Loucy (cell line): ENCODE data around the gene PPIP5K1.

ENCODE experiments used
- H2AFZ ChIP-seq: fragments of 200-600 bp; sonication (generic); 2 replicates; pipeline ENCODE4 v1.6.0; 2016; ENCODE audit warnings: antibody characterized with exemption, mild to moderate bottlenecking, low read length, moderate library complexity
- H3F3A ChIP-seq: fragments of 200-600 bp; 2 replicates; pipeline ENCODE4 v1.6.0; 2016; ENCODE audit warnings: antibody characterized with exemption, low read depth, mild to moderate bottlenecking
- H3K27me3 ChIP-seq: fragments of 200-600 bp; sonication (generic); 2 replicates; pipeline ENCODE4 v1.6.1; 2014; ENCODE audit warnings: low read length, mild to moderate bottlenecking; ENCODE audit not compliant: insufficient read depth, poor library complexity, severe bottlenecking
- H3K36me3 ChIP-seq: fragments of 200-600 bp; sonication (generic); 2 replicates; pipeline ENCODE4 v1.6.1; 2016; ENCODE audit warnings: low read length; ENCODE audit not compliant: insufficient read depth
- H3K4me1 ChIP-seq: fragments of 200-600 bp; sonication (generic); 2 replicates; pipeline ENCODE4 v1.5.1; 2014; ENCODE audit warnings: low read length, mild to moderate bottlenecking; ENCODE audit not compliant: insufficient read depth, poor library complexity, severe bottlenecking
- H3K4me2 ChIP-seq: fragments of 200-600 bp; sonication (generic); 2 replicates; pipeline ENCODE4 v1.6.0; 2014; ENCODE audit warnings: antibody characterized with exemption, low read length, low read depth, mild to moderate bottlenecking; ENCODE audit not compliant: poor library complexity, severe bottlenecking
- H3K4me3 ChIP-seq: fragments of 200-600 bp; sonication (generic); 2 replicates; pipeline ENCODE4 v1.5.1; 2014; ENCODE audit warnings: low read length, mild to moderate bottlenecking, mixed read lengths; ENCODE audit not compliant: poor library complexity, severe bottlenecking
- H3K79me2 ChIP-seq: fragments of 200-600 bp; sonication (generic); 2 replicates; pipeline ENCODE4 v1.6.1; 2014; ENCODE audit warnings: low read length; ENCODE audit not compliant: insufficient read depth
- H3K9ac ChIP-seq: fragments of 200-600 bp; sonication (generic); 2 replicates; pipeline ENCODE4 v1.6.0; 2014; ENCODE audit warnings: mild to moderate bottlenecking, low read depth, low read length, moderate library complexity; ENCODE audit not compliant: poor library complexity, severe bottlenecking
- H3K9me2 ChIP-seq: fragments of 200-600 bp; sonication (generic); replicated peaks from 2 replicates; pipeline ENCODE4 v1.6.1; 2016; ENCODE audit warnings: low read depth, low read length, mixed read lengths
- H3K9me3 ChIP-seq: fragments of 200-600 bp; sonication (generic); 2 replicates; pipeline ENCODE4 v1.6.1; 2014; ENCODE audit warnings: mild to moderate bottlenecking, antibody characterized with exemption, low read length, low read depth; ENCODE audit not compliant: insufficient read depth
- H4K20me1 ChIP-seq: fragments of 200-600 bp; sonication (generic); 2 replicates; pipeline ENCODE4 v1.6.0; 2014; ENCODE audit warnings: antibody characterized with exemption, low read length, mild to moderate bottlenecking; ENCODE audit not compliant: insufficient read depth, poor library complexity, severe bottlenecking
- EZH2phosphoT487 ChIP-seq: fragments of 200-600 bp; IDR thresholded peaks from 2 replicates; pipeline ENCODE4 v1.6.1; 2018; ENCODE audit warnings: antibody characterized with exemption, mild to moderate bottlenecking, moderate library complexity, borderline replicate concordance
- TF ChIP-seq, protein P1 (sequence below): fragments of 200-600 bp; sonication (generic); conservative IDR thresholded peaks from 2 replicates; pipeline ENCODE4 v1.5.1; 2014; ENCODE audit warnings: mild to moderate bottlenecking, antibody characterized with exemption, low read length

PPIP5K1 gene

GRCh38 chr15:43544266-43544665 is 45.7 kb downstream of the PPIP5K1 start:
- Histone ChIP-seq H3K79me2 (no peaks in the 10 kb centered on the region), H3K9me3 (no peaks in the 10 kb centered on the region), H3K9me2 (no peaks in the 10 kb centered on the region), H3K4me1 (no peaks in the 10 kb centered on the region), H2AFZ (no peak overlapping the region), H3K27me3 (no peaks in the 10 kb centered on the region), H3F3A (no peaks in the 10 kb centered on the region), H3K4me3 (no peak overlapping the region), H4K20me1 (no peaks in the 10 kb centered on the region), H3K36me3 (peaks cover 5% of the 10 kb centered on the region; the same call in 1 of the 2 replicates), H3K4me2 (no peak overlapping the region), H3K9ac (no peak overlapping the region)
- TF ChIP-seq EZH2phosphoT487, result no peak
- TF ChIP-seq, protein P1, sequence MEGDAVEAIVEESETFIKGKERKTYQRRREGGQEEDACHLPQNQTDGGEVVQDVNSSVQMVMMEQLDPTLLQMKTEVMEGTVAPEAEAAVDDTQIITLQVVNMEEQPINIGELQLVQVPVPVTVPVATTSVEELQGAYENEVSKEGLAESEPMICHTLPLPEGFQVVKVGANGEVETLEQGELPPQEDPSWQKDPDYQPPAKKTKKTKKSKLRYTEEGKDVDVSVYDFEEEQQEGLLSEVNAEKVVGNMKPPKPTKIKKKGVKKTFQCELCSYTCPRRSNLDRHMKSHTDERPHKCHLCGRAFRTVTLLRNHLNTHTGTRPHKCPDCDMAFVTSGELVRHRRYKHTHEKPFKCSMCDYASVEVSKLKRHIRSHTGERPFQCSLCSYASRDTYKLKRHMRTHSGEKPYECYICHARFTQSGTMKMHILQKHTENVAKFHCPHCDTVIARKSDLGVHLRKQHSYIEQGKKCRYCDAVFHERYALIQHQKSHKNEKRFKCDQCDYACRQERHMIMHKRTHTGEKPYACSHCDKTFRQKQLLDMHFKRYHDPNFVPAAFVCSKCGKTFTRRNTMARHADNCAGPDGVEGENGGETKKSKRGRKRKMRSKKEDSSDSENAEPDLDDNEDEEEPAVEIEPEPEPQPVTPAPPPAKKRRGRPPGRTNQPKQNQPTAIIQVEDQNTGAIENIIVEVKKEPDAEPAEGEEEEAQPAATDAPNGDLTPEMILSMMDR, result no peak

DNA sequence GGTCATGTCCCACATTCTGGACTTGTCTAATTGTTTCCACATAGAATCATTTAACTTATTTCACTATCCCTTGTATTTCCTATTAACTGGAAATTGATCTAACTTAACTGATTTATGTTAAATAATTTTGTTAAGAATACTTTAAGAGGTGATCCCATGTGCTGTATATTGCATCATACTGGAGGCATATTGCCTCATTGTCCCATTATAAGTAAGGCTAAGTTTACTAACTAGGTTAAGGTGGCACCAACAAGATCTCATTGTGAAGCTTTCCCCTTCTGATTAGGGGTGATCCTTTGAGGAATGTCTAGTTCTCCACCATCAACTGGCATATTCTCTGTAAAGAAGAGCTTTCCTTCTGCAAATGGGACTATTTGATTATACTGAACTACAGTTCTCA is 48.2 kb downstream of the PPIP5K1 start:
- H2AFZ ChIP-seq, result no peak overlapping the region
- TF ChIP-seq, protein P1, result no peak
- no peak for TF ChIP-seq EZH2phosphoT487

DNA sequence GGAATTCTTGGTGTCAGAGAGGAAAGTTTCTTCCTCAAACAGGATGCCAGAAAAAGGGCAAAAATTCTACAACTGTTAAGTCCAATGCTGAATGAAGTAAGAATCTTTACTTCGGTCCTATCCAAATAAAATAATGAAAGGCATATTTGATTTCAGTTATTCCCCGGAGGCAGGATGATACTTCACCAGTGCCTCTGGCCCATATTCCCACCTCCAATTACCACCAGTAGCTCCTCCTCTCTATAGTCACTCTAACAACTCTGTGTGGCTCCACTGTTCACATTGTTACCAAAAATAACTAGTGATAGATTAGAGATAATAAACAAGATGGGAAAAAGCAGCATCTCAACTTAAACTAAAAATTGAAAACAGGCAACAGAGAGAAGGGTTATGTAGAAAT is 51.9 kb downstream of the PPIP5K1 start:
- H3K9ac ChIP-seq, result no peak overlapping the region
- H2AFZ ChIP-seq, result no peak overlapping the region
- H3K36me3 ChIP-seq, result peaks cover 14% of the 10 kb centered on the region; the same call in 1 of the 2 replicates
- no peaks in the 10 kb centered on the region for H3K9me2 ChIP-seq
- H3K79me2 ChIP-seq, result no peaks in the 10 kb centered on the region
- no peak overlapping the region for H3K4me2 ChIP-seq
- no peaks in the 10 kb centered on the region for H4K20me1 ChIP-seq
- no peaks in the 10 kb centered on the region for H3F3A ChIP-seq
- no peak overlapping the region for H3K4me3 ChIP-seq
- no peaks in the 10 kb centered on the region for H3K4me1 ChIP-seq
- H3K9me3 ChIP-seq, result no peaks in the 10 kb centered on the region
- TF ChIP-seq, protein P1, result no peak
- no peak for TF ChIP-seq EZH2phosphoT487
- no peaks in the 10 kb centered on the region for H3K27me3 ChIP-seq

More for the DNA sequence above, 48.2 kb downstream of the PPIP5K1 start:
- H3K9me3 ChIP-seq, result no peaks in the 10 kb centered on the region
- H3K4me2 ChIP-seq, result no peak overlapping the region
- H3K36me3 ChIP-seq, result no peaks in the 10 kb centered on the region; the same call in 1 of the 2 replicates
- no peaks in the 10 kb centered on the region for H3K4me1 ChIP-seq
- H4K20me1 ChIP-seq, result no peaks in the 10 kb centered on the region
- no peaks in the 10 kb centered on the region for H3F3A ChIP-seq
- H3K9ac ChIP-seq, result no peak overlapping the region
- no peaks in the 10 kb centered on the region for H3K79me2 ChIP-seq
- H3K9me2 ChIP-seq, result no peaks in the 10 kb centered on the region
- H3K4me3 ChIP-seq, result no peak overlapping the region
- no peaks in the 10 kb centered on the region for H3K27me3 ChIP-seq
